Keratinocyte (primary cell): ENCODE measurements around the gene OXNAD1. TPM values are rescaled to one million over a fixed set of nuclear protein-coding genes. Genes with fewer than 3 reads are reported as not detected.

Source experiments
- DNase-seq: peaks from one replicate; pipeline ENCODE4 v3.0.0-alpha.2; 2011; ENCODE audit warnings: low read depth, missing footprints, low spot score
- FAIRE-seq: peaks from 2 replicates; lab custom pipeline; 2011; peaks lifted over from hg19 to GRCh38; lab: Jason Lieb, UNC
- H2AFZ ChIP-seq: 2 replicates; pipeline ENCODE4 v1.6.0; 2012; ENCODE audit warnings: low read length, control low read depth, inconsistent platforms; ENCODE audit not compliant: control insufficient read depth
- H3K27ac ChIP-seq: 2 replicates; pipeline ENCODE4 v1.5.1; 2011; ENCODE audit warnings: low read length; ENCODE audit not compliant: control insufficient read depth, insufficient read depth
- H3K27me3 ChIP-seq: 3 replicates; pipeline ENCODE4 v1.6.0; 2011; ENCODE audit warnings: low read length; ENCODE audit not compliant: control insufficient read depth, insufficient read depth; ENCODE audit errors: extremely low read depth
- H3K36me3 ChIP-seq, 2 experiments: 2 replicates in 1 of 2; 3 replicates in 1 of 2; pipeline ENCODE4 v1.5.1; 2011; ENCODE audit warnings: low read length in 2 of 2, mild to moderate bottlenecking in 1 of 2; ENCODE audit not compliant: control insufficient read depth in 2 of 2, insufficient read depth in 2 of 2; ENCODE audit errors: extremely low read depth in 1 of 2
- H3K4me1 ChIP-seq: 3 replicates; pipeline ENCODE4 v1.5.1; 2011; ENCODE audit warnings: low read length; ENCODE audit not compliant: control insufficient read depth, insufficient read depth; ENCODE audit errors: extremely low read depth
- H3K4me2 ChIP-seq: 3 replicates; pipeline ENCODE4 v1.6.0; 2011; ENCODE audit warnings: low read depth, low read length; ENCODE audit not compliant: control insufficient read depth, insufficient read depth; ENCODE audit errors: extremely low read depth
- H3K4me3 ChIP-seq, 3 experiments: fragments of 200-600 bp in 1 of 3; sonication (generic) in 1 of 3; 2 replicates in 2 of 3; 3 replicates in 1 of 3; pipeline ENCODE4 v1.5.1; 2011 to 2016; ENCODE audit warnings: low read length in 3 of 3, mild to moderate bottlenecking in 3 of 3, control low read depth in 2 of 3, inconsistent platforms in 1 of 3, low read depth in 1 of 3, mixed read lengths in 1 of 3, mixed run types in 1 of 3, moderate library complexity in 1 of 3; ENCODE audit not compliant: control insufficient read depth in 2 of 3, insufficient read depth in 2 of 3; ENCODE audit errors: extremely low read depth in 1 of 3
- H3K79me2 ChIP-seq: 2 replicates; pipeline ENCODE4 v1.6.0; 2012; ENCODE audit warnings: low read length; ENCODE audit not compliant: control insufficient read depth, insufficient read depth
- H3K9ac ChIP-seq: 3 replicates; pipeline ENCODE4 v1.6.0; 2011; ENCODE audit warnings: low read length; ENCODE audit not compliant: control insufficient read depth, insufficient read depth; ENCODE audit errors: extremely low read depth
- H3K9me1 ChIP-seq: 3 replicates; pipeline ENCODE4 v1.6.0; 2011; ENCODE audit warnings: low read length; ENCODE audit not compliant: control insufficient read depth, insufficient read depth; ENCODE audit errors: extremely low read depth
- H3K9me3 ChIP-seq: 2 replicates; pipeline ENCODE4 v1.5.1; 2012; ENCODE audit warnings: low read depth, low read length; ENCODE audit not compliant: control insufficient read depth
- H4K20me1 ChIP-seq: 3 replicates; pipeline ENCODE4 v1.6.0; 2011; ENCODE audit warnings: low read length; ENCODE audit not compliant: control insufficient read depth, insufficient read depth; ENCODE audit errors: extremely low read depth
- CTCF ChIP-seq, 3 experiments: IDR thresholded peaks in 1 of 3; conservative IDR thresholded peaks in 1 of 3; optimal IDR thresholded peaks in 1 of 3; 2 replicates in 2 of 3; 3 replicates in 1 of 3; pipeline versions ENCODE3 to v1.5.1; 2011; ENCODE audit warnings: low read length in 3 of 3, mild to moderate bottlenecking in 3 of 3, moderate library complexity in 2 of 3, control low read depth in 1 of 3, inconsistent platforms in 1 of 3; ENCODE audit not compliant: insufficient read depth in 2 of 3; ENCODE audit errors: extremely low read depth in 1 of 3
- EZH2 ChIP-seq: IDR thresholded peaks from one replicate; pipeline ENCODE4 v1.6.1; 2012; ENCODE audit warnings: inconsistent platforms, mild to moderate bottlenecking, low read length, moderate library complexity
- dilution Hi-C: fragments of 300-500 bp; cut with MboI; formaldehyde crosslinking; loops from one replicate; pipeline ENCODE4 v1.7.0; 2020; ENCODE audit warnings: low sequenced_read_pairs; ENCODE audit not compliant: extremely low pct_ligation_motif_present
- polyA plus RNA-seq, 5 experiments: library from polyadenylated mRNA; depleted of rRNA in 3 of 5; stranded (reverse) in 3 of 5; stranded (forward) in 1 of 5; unstranded in 1 of 5; fragments of >200 nt; gene quantifications; 1 replicate in 1 of 5; 2 replicates in 3 of 5; 3 replicates in 1 of 5; pipeline versions ENCODE4 v1.2.1 to v1.2.3, GENCODE V29; 2011 to 2012; ENCODE audit warnings: missing spikeins in 2 of 5, low read depth in 1 of 5, low replicate concordance in 1 of 5

The OXNAD1 gene
- polyA plus RNA-seq, 1 donor (not counting 4 experiments of a cell fraction or from before 2014, with no cell fraction given) = 15.2 TPM

GRCh38 chr3:16316396-16316795, 51.4 kb downstream of the OXNAD1 start:
- no peaks in the 10 kb centered on the region for H3K9me1 ChIP-seq
- no peak overlapping the region for H3K27ac ChIP-seq
- H3K9me3 ChIP-seq = no peaks in the 10 kb centered on the region
- H3K4me2 ChIP-seq = no peak overlapping the region
- no peak for TF ChIP-seq EZH2
- no peak for TF ChIP-seq CTCF (optimal IDR thresholded peaks at IDR 0.05 in 1 of 3, IDR thresholded peaks at IDR 0.05 in 1 of 3, conservative IDR thresholded peaks at IDR 0.05 in 1 of 3; ENCODE audit: extremely low read depth in 1 of 3, insufficient read depth in 2 of 3, low read length in 3 of 3)
- no peak for FAIRE-seq
- no peaks in the 10 kb centered on the region for H3K79me2 ChIP-seq
- H3K4me1 ChIP-seq = no peaks in the 10 kb centered on the region
- no peaks in the 10 kb centered on the region for H4K20me1 ChIP-seq
- no peak for DNase-seq
- peaks cover 13 to 22% of the 10 kb centered on the region in 2 experiments for H3K36me3 ChIP-seq
- no peaks in the 10 kb centered on the region for H3K27me3 ChIP-seq
- dilution Hi-C loops = no loop called here
- H2AFZ ChIP-seq = no peak overlapping the region
- H3K4me3 ChIP-seq = no peak overlapping the region
- no peak overlapping the region for H3K9ac ChIP-seq

- H3K36me3 ChIP-seq = peaks cover 15 to 25% of the 10 kb centered on the region in 2 experiments
- DNase-seq = no peak
- no peaks in the 10 kb centered on the region for H3K9me3 ChIP-seq
- no peak overlapping the region for H3K27ac ChIP-seq
- no peak overlapping the region for H3K4me2 ChIP-seq
- H3K79me2 ChIP-seq = no peaks in the 10 kb centered on the region
- no peaks in the 10 kb centered on the region for H3K27me3 ChIP-seq
- no peak overlapping the region for H3K4me3 ChIP-seq
- H3K9ac ChIP-seq = no peak overlapping the region
- no peak for FAIRE-seq
- H4K20me1 ChIP-seq = no peaks in the 10 kb centered on the region
- H3K9me1 ChIP-seq = no peaks in the 10 kb centered on the region
- TF ChIP-seq CTCF (optimal IDR thresholded peaks at IDR 0.05 in 1 of 3, IDR thresholded peaks at IDR 0.05 in 1 of 3, conservative IDR thresholded peaks at IDR 0.05 in 1 of 3; ENCODE audit: extremely low read depth in 1 of 3, insufficient read depth in 2 of 3, low read length in 3 of 3) = no peak
- H2AFZ ChIP-seq = no peak overlapping the region
- no peaks in the 10 kb centered on the region for H3K4me1 ChIP-seq
- dilution Hi-C loops = no loop called here
These were observed 52.0 kb downstream of the OXNAD1 start for GRCh38 chr3:16316847-16317560.
